Activated CD4-positive, alpha-beta T cell treated with anti-CD3 and anti-CD28 coated beads, Interleukin-2, amount 50 U/mL, for 1 hour (primary cell): ENCODE data around the gene IKZF3.
"Not testable (repeated sequence)": the region's sequence is repeated elsewhere in the genome, so short reads cannot be mapped to it uniquely, and the experiment has no call there.

Source experiments
- DNase-seq: peaks from one replicate; pipeline ENCODE4 v3.0.0-alpha.2; 2020

Gene IKZF3

GRCh38 chr17:39777534-39778365 lies 86.4 kb downstream of the IKZF3 start:
- no peak for DNase-seq

GRCh38 chr17:39776252-39776651 lies 87.9 kb downstream of the IKZF3 start:
- no peak for DNase-seq

- no peak for DNase-seq
Observed at GRCh38 chr17:39775031-39775430, 89.1 kb downstream of the IKZF3 start.

- no peak for DNase-seq
Observed at GRCh38 chr17:39774047-39774446, 90.1 kb downstream of the IKZF3 start.

- no peak for DNase-seq
Observed at GRCh38 chr17:39772987-39773934, 90.9 kb downstream of the IKZF3 start.

GRCh38 chr17:39772415-39772814 lies 91.7 kb downstream of the IKZF3 start:
- no peak for DNase-seq

- peak; percentile 50 for DNase-seq
Observed at GRCh38 chr17:39769974-39770587, 94.0 kb downstream of the IKZF3 start.

- no peak for DNase-seq
Observed at GRCh38 chr17:39767147-39767546, 97.0 kb downstream of the IKZF3 start.

- DNase-seq, result no peak
Observed at GRCh38 chr17:39765766-39766165, 98.3 kb downstream of the IKZF3 start.

- DNase-seq, result no peak
Observed at GRCh38 chr17:39765175-39765574, 98.9 kb downstream of the IKZF3 start.

GRCh38 chr17:39764171-39764570 lies 99.9 kb downstream of the IKZF3 start:
- not testable (repeated sequence) for DNase-seq

GRCh38 chr17:39763051-39763820 lies 100.9 kb downstream of the IKZF3 start:
- no peak for DNase-seq

- DNase-seq, result no peak
Observed at GRCh38 chr17:39761861-39762496, 102.1 kb downstream of the IKZF3 start.

- DNase-seq, result no peak
Observed at GRCh38 chr17:39759204-39759603, 104.9 kb downstream of the IKZF3 start.

- peak; percentile 50 for DNase-seq
Observed at GRCh38 chr17:39757931-39758873, 105.9 kb downstream of the IKZF3 start.

GRCh38 chr17:39757176-39757662 lies 106.9 kb downstream of the IKZF3 start:
- no peak for DNase-seq

GRCh38 chr17:39756380-39757079 lies 107.6 kb downstream of the IKZF3 start:
- no peak for DNase-seq

GRCh38 chr17:39755554-39756379 lies 108.3 kb downstream of the IKZF3 start:
- peak; percentile 56 for DNase-seq

- peak; percentile 16 for DNase-seq
Observed at GRCh38 chr17:39754958-39755553, 109.1 kb downstream of the IKZF3 start.
